HG02623 (cell line): ENCODE measurements around the gene HPS1.

Experiments used
- ATAC-seq: cut with Tn5 transposase; IDR thresholded peaks from one replicate; pipeline ENCODE4 v1.9.1; 2021; ENCODE audit warnings: moderate library complexity; ENCODE audit not compliant: unreplicated experiment

Gene HPS1

GRCh38 chr10:98370831-98371820, 75.6 kb downstream of the HPS1 start:
- ATAC-seq: no peak

GRCh38 chr10:98369801-98370200, 76.9 kb downstream of the HPS1 start:
- ATAC-seq: no peak

- ATAC-seq: no peak
Observed at GRCh38 chr10:98368644-98369043, 78.1 kb downstream of the HPS1 start.

- ATAC-seq: no peak
Observed at GRCh38 chr10:98367604-98368451, 78.9 kb downstream of the HPS1 start.
